Right lobe of liver (tissue), 6 donors: ENCODE measurements around the gene HSD17B2. TPM values are rescaled to one million over a fixed set of nuclear protein-coding genes. Genes with fewer than 3 reads are reported as not detected.

ENCODE experiments used
- ATAC-seq, 4 donors: fragments of 200-7000 bp; cut with Tn5 transposase; one replicate each; pipeline ENCODE4 v1.9.1; 2020; ENCODE audit warnings: mild to moderate bottlenecking in 4 of 4, moderate library complexity in 4 of 4
- DNase-seq, 3 donors: peaks; one replicate each; pipeline ENCODE4 v3.0.0-alpha.2; 2020
- H3K27ac ChIP-seq, 3 donors: fragments of 200-600 bp; one replicate each; pipeline ENCODE4 v1.8.0; 2022
- H3K27me3 ChIP-seq, 2 donors: fragments of 200-600 bp; one replicate each; pipeline ENCODE4 v1.8.0; 2022
- H3K36me3 ChIP-seq, 4 donors: fragments of 200-600 bp; sonication (generic) in 1 of 4; one replicate each; pipeline versions ENCODE4 v1.5.1 to v1.8.0; 2017 to 2022; ENCODE audit warnings: control low read depth in 1 of 4
- H3K4me1 ChIP-seq, 4 donors: fragments of 200-600 bp; sonication (generic) in 1 of 4; one replicate each; pipeline versions ENCODE4 v1.5.1 to v1.8.0; 2017 to 2022; ENCODE audit warnings: control low read depth in 1 of 4
- H3K4me3 ChIP-seq, 3 donors: fragments of 200-600 bp; one replicate each; pipeline ENCODE4 v1.8.0; 2022
- H3K9me3 ChIP-seq, 4 donors: fragments of 200-600 bp; sonication (generic) in 1 of 4; one replicate each; pipeline versions ENCODE4 v1.5.1 to v1.8.0; 2017 to 2022; ENCODE audit warnings: control low read depth in 1 of 4
- POLR2A ChIP-seq: fragments of 450-650 bp; IDR thresholded peaks from one replicate; pipeline ENCODE4 v1.6.1; 2017; ENCODE audit warnings: antibody characterized with exemption, mild to moderate bottlenecking
- WGBS: methylation state at CpG from one replicate; pipeline ENCODE4 v1.1.6; 2018; ENCODE audit warnings: low coverage, low lambda C conversion rate; ENCODE audit not compliant: insufficient coverage; ENCODE audit errors: missing lambda C conversion rate; 5-methylcytosine and 5-hydroxymethylcytosine counted together
- intact Hi-C, 2 donors: fragments of 100-400 bp; cut with DNase I; formaldehyde crosslinking; loops; one replicate each; pipeline versions ENCODE4 v1.11.2 to v1.14.1; 2022
- total RNA-seq, 6 experiments: library from RNA; depleted of rRNA in 2 of 6; stranded (reverse); fragments of >200 nt in 2 of 6; fragmentation: NEBNext Ultra II Directional in 3 of 6; extraction: Animal tissue kit (Norgen Biotek cat#: 25700) in 3 of 6; gene quantifications; one replicate each; pipeline versions ENCODE4 v1.1.0 to v1.2.4, GENCODE V29; 2016 to 2023
- TF ChIP-seq, protein P1 (sequence below), 4 donors: fragments of 200-600 bp in 3 of 4; fragments of 450-650 bp in 1 of 4; IDR thresholded peaks; one replicate each; pipeline versions ENCODE4 v1.5.1 to v1.8.0; 2016 to 2022; ENCODE audit warnings: antibody characterized with exemption in 4 of 4, mild to moderate bottlenecking in 2 of 4
- donor health status: DM: no; HTN: yes; CAD: no.
- donor health status: DM: no; HTN: no; CAD: no.
- donor health status: DM: no; HTN: no; CAD: no.
- donor health status: DM: no; HTN: yes; CAD: no.
- donor health status: DM: no; HTN: yes; CAD: no.

The HSD17B2 gene
- total RNA-seq, 6 experiments from 2014 or later = 65.2 to 144 (median 84.7) TPM

DNA sequence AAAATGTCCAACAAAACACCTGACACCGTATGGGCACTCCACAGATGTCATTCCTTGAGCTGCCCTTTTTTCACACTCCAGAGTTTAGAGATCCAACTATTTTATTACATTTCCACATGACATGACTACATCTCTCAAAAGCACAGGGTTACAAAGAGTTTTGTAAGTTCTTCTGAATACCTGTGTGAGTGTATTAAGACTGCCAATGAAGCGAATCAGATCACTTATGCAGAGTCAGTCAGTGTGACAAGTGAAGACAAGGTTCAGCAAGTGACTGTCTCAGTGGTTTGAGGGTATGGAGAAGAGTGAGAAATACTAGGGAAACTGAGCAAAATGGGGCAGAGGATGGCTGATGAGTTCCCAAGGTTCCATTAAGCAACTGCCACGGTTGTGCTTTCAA is 32.2 kb upstream of the HSD17B2 start:
- DNase-seq (no peak), ATAC-seq (no peak)
- H3K27ac ChIP-seq = no peak overlapping the region
- H3K4me3 ChIP-seq = no peak overlapping the region
- TF ChIP-seq, protein P1, sequence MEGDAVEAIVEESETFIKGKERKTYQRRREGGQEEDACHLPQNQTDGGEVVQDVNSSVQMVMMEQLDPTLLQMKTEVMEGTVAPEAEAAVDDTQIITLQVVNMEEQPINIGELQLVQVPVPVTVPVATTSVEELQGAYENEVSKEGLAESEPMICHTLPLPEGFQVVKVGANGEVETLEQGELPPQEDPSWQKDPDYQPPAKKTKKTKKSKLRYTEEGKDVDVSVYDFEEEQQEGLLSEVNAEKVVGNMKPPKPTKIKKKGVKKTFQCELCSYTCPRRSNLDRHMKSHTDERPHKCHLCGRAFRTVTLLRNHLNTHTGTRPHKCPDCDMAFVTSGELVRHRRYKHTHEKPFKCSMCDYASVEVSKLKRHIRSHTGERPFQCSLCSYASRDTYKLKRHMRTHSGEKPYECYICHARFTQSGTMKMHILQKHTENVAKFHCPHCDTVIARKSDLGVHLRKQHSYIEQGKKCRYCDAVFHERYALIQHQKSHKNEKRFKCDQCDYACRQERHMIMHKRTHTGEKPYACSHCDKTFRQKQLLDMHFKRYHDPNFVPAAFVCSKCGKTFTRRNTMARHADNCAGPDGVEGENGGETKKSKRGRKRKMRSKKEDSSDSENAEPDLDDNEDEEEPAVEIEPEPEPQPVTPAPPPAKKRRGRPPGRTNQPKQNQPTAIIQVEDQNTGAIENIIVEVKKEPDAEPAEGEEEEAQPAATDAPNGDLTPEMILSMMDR (IDR thresholded peaks at IDR 0.05) = no peak
- no peak for TF ChIP-seq POLR2A
- no peaks in the 10 kb centered on the region for H3K9me3 ChIP-seq
- no peaks in the 10 kb centered on the region for H3K4me1 ChIP-seq
- intact Hi-C loops = no loop called here
- 95% methylated on average over 3 of the region's 3 CpGs for WGBS
- H3K27me3 ChIP-seq = no peaks in the 10 kb centered on the region
- H3K36me3 ChIP-seq = peaks cover 0 to 14% (median 2%) of the 10 kb centered on the region in 4 donors

DNA sequence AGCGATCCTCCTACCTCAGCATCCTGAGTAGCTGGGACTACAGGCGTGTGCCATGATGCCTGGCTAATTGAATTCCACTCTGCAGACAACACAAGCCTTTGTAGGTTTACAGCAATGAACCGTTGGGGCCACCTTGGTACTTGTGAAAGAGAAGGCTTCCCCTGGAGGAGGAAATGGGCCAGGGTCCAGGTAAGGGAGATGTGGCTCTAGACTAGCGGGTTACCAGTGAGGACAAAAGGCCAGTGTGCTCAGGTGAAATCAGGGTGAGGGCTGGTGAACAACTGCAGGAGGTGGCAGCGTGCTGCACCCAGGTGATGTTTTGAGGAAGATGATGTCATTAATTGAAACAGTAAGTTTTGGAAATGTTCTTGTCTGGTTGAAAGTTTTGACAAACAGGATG is 30.5 kb upstream of the HSD17B2 start:
- Histone ChIP-seq H3K27ac (no peak overlapping the region), H3K27me3 (no peaks in the 10 kb centered on the region), H3K36me3 (peaks cover 0 to 7% (median 2%) of the 10 kb centered on the region in 4 donors), H3K4me1 (no peaks in the 10 kb centered on the region), H3K9me3 (no peaks in the 10 kb centered on the region), H3K4me3 (no peak overlapping the region)
- no peak for TF ChIP-seq POLR2A
- TF ChIP-seq, protein P1 (IDR thresholded peaks at IDR 0.05) = no peak
- DNase-seq (no peak), ATAC-seq (peak in 1 of 4 donors; percentile 20)
- 66% methylated on average over 5 of the region's 5 CpGs for WGBS
- intact Hi-C loops = no loop called here

DNA sequence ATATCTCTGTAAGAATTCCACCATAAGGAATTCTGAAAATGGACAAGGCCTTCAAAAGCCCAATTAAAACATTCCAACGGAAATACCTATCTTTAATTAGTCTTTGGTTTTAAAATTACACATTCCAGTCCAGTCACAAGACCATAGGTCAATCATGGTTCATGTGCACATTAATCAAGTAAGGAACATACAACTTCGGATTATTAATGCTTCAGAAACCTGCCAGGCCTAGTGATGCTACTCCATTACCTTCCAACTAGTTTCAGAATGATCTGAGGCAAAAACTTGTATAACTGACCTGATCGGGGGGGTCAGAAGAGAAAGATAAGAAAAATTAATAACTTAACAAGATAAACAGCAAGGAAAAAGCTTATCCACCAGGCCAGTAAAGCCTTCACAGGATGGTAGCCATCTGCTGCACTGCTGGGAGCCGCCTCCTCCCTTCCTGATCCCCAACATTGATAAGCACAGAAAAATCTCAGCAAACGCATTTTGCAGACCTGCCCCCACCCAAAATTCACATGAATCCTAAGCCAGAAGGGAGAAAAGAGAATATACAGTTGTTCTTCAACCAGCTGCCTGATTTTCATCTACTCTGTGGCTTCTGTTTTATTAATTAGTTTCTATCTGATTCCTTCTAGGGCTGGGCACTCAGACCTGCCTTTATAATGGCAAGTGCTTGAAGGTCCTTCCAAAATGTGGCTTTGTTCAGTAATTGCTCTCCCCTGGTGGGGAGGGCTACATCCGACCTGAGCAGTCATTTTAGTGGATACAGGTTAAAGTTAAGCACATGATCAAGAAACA is 29.8 kb upstream of the HSD17B2 start:
- Histone ChIP-seq H3K9me3 (no peaks in the 10 kb centered on the region), H3K36me3 (peaks cover 0 to under 1% (median 0%) of the 10 kb centered on the region in 4 donors), H3K27me3 (no peaks in the 10 kb centered on the region), H3K4me1 (no peaks in the 10 kb centered on the region), H3K4me3 (no peak overlapping the region), H3K27ac (no peak overlapping the region)
- intact Hi-C loops = no loop called here
- WGBS = 59% methylated on average over 6 of the region's 6 CpGs
- TF ChIP-seq POLR2A = no peak
- TF ChIP-seq, protein P1 (IDR thresholded peaks at IDR 0.05) = no peak
- DNase-seq (no peak), ATAC-seq (no peak)

DNA sequence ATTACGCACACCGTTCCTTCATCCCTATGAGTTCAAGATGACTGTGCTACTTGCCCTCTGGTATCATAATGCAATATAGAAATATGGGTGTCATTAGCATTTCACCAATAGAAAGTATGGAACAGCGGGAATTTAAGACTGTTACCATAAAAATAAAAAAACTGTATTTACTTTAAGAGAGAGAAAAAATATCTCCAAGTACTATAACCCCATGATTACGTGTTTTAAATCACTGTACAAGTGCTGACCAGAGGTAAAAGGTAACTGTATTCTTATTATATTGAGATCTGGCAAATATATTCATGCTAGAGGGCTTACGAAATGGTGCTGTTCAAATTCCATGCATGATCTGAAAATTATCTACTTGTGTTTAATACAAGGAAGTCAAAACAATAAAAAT is 29.0 kb upstream of the HSD17B2 start:
- DNase-seq (no peak), ATAC-seq (no peak)
- H3K4me1 ChIP-seq = no peaks in the 10 kb centered on the region
- no peak overlapping the region for H3K27ac ChIP-seq
- intact Hi-C loops = no loop called here
- WGBS = 85% methylated on average over 5 of the region's 5 CpGs
- H3K36me3 ChIP-seq = no peaks in the 10 kb centered on the region
- H3K4me3 ChIP-seq = no peak overlapping the region
- no peaks in the 10 kb centered on the region for H3K27me3 ChIP-seq
- no peaks in the 10 kb centered on the region for H3K9me3 ChIP-seq
- TF ChIP-seq, protein P1 (IDR thresholded peaks at IDR 0.05) = no peak
- no peak for TF ChIP-seq POLR2A
